HEK293 (cell line): ENCODE data around the gene LDLRAD4.

Experiments
- CTCF ChIA-PET: fragments of 350-600 bp; formaldehyde crosslinking; extraction: SDS; loops from one replicate; lab custom pipeline; 2021; ENCODE audit warnings: antibody characterized with exemption; lab: Yijun Ruan, JAX
- POLR2A ChIA-PET: fragments of 300-600 bp; formaldehyde crosslinking; extraction: SDS; loops from one replicate; lab custom pipeline; 2020; ENCODE audit warnings: antibody characterized with exemption, inconsistent platforms; lab: Yijun Ruan, JAX
- H3K27ac ChIP-seq: fragments of 200-500 bp; sonication (Bioruptor generic); 2 replicates; pipeline ENCODE4 v1.5.1; 2014; ENCODE audit warnings: low read depth, low read length, control low read depth, inconsistent platforms; ENCODE audit errors: extremely low read depth
- H3K36me3 ChIP-seq, 2 experiments: fragments of 200-500 bp in 1 of 2; sonication (Bioruptor generic) in 1 of 2; 1 replicate in 1 of 2; 2 replicates in 1 of 2; pipeline ENCODE4 v1.5.1; 2014 to 2017; ENCODE audit warnings: inconsistent platforms in 2 of 2, low read length in 2 of 2; ENCODE audit not compliant: control insufficient read depth in 2 of 2, insufficient read depth in 1 of 2
- H3K4me1 ChIP-seq: fragments of 200-500 bp; sonication (Bioruptor generic); 2 replicates; pipeline ENCODE4 v1.5.1; 2014; ENCODE audit warnings: mild to moderate bottlenecking, low read length, inconsistent platforms; ENCODE audit not compliant: control insufficient read depth, insufficient read depth
- H3K4me3 ChIP-seq: 2 replicates; pipeline ENCODE4 v1.5.1; 2011; ENCODE audit warnings: low read depth, mild to moderate bottlenecking, control low read depth, low read length, moderate library complexity
- H3K9me3 ChIP-seq: fragments of 200-500 bp; sonication (Bioruptor generic); 2 replicates; pipeline ENCODE4 v1.5.1; 2014; ENCODE audit warnings: low read depth, low read length, inconsistent platforms; ENCODE audit not compliant: control insufficient read depth, insufficient read depth
- HOXD13 ChIP-seq: sonication (generic); formaldehyde crosslinking; IDR thresholded peaks from 2 replicates; pipeline ENCODE4 v1.8.0; 2022; ENCODE audit warnings: missing genetic modification reagents, borderline replicate concordance
- KLF17 ChIP-seq: fragments of 450-650 bp; formaldehyde crosslinking; IDR thresholded peaks from 2 replicates; pipeline ENCODE4 v1.5.1; 2016; ENCODE audit warnings: missing biosample characterization, missing genetic modification characterization
- MYNN ChIP-seq: fragments of 450-650 bp; formaldehyde crosslinking; IDR thresholded peaks from 2 replicates; pipeline ENCODE4 v1.5.1; 2016; ENCODE audit warnings: missing biosample characterization, missing genetic modification characterization, borderline replicate concordance
- PRDM2 ChIP-seq: fragments of 450-650 bp; formaldehyde crosslinking; IDR thresholded peaks from 2 replicates; pipeline ENCODE4 v1.5.1; 2016; ENCODE audit warnings: missing biosample characterization, missing genetic modification characterization, borderline replicate concordance
- TRIM28 ChIP-seq: IDR thresholded peaks from 2 replicates; pipeline ENCODE4 v1.6.1; 2011; ENCODE audit warnings: low read length, control low read depth, borderline replicate concordance
- TSHZ1 ChIP-seq: fragments of 450-650 bp; formaldehyde crosslinking; IDR thresholded peaks from 2 replicates; pipeline ENCODE4 v1.5.1; 2016; ENCODE audit warnings: missing biosample characterization, missing genetic modification characterization, borderline replicate concordance
- ZFHX2 ChIP-seq: fragments of 450-650 bp; formaldehyde crosslinking; conservative IDR thresholded peaks from 2 replicates; pipeline ENCODE4 v1.5.1; 2016; ENCODE audit warnings: missing biosample characterization, missing genetic modification characterization
- ZNF146 ChIP-seq: fragments of 450-650 bp; formaldehyde crosslinking; IDR thresholded peaks from 2 replicates; pipeline ENCODE4 v1.5.1; 2016; ENCODE audit warnings: missing biosample characterization, missing genetic modification characterization
- ZNF2 ChIP-seq: fragments of 450-650 bp; formaldehyde crosslinking; IDR thresholded peaks from 2 replicates; pipeline ENCODE4 v1.5.1; 2016; ENCODE audit warnings: missing biosample characterization, missing genetic modification characterization
- ZNF23 ChIP-seq: fragments of 450-650 bp; formaldehyde crosslinking; IDR thresholded peaks from 2 replicates; pipeline ENCODE4 v1.5.1; 2016; ENCODE audit warnings: missing biosample characterization, missing genetic modification characterization, borderline replicate concordance
- ZNF423 ChIP-seq: fragments of 450-650 bp; formaldehyde crosslinking; IDR thresholded peaks from 2 replicates; pipeline ENCODE4 v1.5.1; 2016; ENCODE audit warnings: missing biosample characterization, missing genetic modification characterization
- ZNF473 ChIP-seq: fragments of 450-650 bp; formaldehyde crosslinking; IDR thresholded peaks from 2 replicates; pipeline ENCODE4 v1.5.1; 2017; ENCODE audit warnings: missing biosample characterization, missing genetic modification characterization
- ZNF518A ChIP-seq: fragments of 450-650 bp; formaldehyde crosslinking; conservative IDR thresholded peaks from 2 replicates; pipeline ENCODE4 v1.5.1; 2016; ENCODE audit warnings: low read depth, missing biosample characterization, missing genetic modification characterization
- ZNF558 ChIP-seq: fragments of 450-650 bp; formaldehyde crosslinking; IDR thresholded peaks from 2 replicates; pipeline ENCODE4 v1.5.1; 2016; ENCODE audit warnings: missing biosample characterization, missing genetic modification characterization
- ZNF610 ChIP-seq: fragments of 450-650 bp; formaldehyde crosslinking; IDR thresholded peaks from 2 replicates; pipeline ENCODE4 v1.5.1; 2016; ENCODE audit warnings: missing biosample characterization, missing genetic modification characterization, borderline replicate concordance
- ZNF670 ChIP-seq: fragments of 450-650 bp; formaldehyde crosslinking; IDR thresholded peaks from 2 replicates; pipeline ENCODE4 v1.5.1; 2016; ENCODE audit warnings: missing biosample characterization, missing genetic modification characterization, low read depth

Gene LDLRAD4

GRCh38 chr18:13624563-13625237 is 406.1 kb downstream of the LDLRAD4 start (continued):
- TF ChIP-seq TSHZ1 (tag by site-specific recombination) = no peak
- TF ChIP-seq ZNF146 (tag by site-specific recombination) = no peak

- POLR2A ChIA-PET = no interaction called here
- H3K9me3 ChIP-seq = no peaks in the 10 kb centered on the region
- H3K36me3 ChIP-seq = no peaks in the 10 kb centered on the region
- CTCF ChIA-PET = no interaction called here
- H3K27ac ChIP-seq = no peak overlapping the region
- TF ChIP-seq ZNF23 (tag by site-specific recombination) (no peak), TRIM28 (no peak), ZNF610 (no peak), ZNF473 (tag by site-specific recombination) (no peak), ZNF423 (tag by site-specific recombination) (no peak), PRDM2 (no peak), KLF17 (tag by site-specific recombination) (no peak)
- H3K4me3 ChIP-seq = no peak overlapping the region
- no peaks in the 10 kb centered on the region; the same call in 1 of the 2 replicates for H3K4me1 ChIP-seq
These were observed 406.8 kb downstream of the LDLRAD4 start for GRCh38 chr18:13625355-13625754.

- Histone ChIP-seq H3K27ac (no peak overlapping the region), H3K36me3 (no peaks in the 10 kb centered on the region), H3K4me3 (no peak overlapping the region), H3K4me1 (no peaks in the 10 kb centered on the region; the same call in 1 of the 2 replicates), H3K9me3 (no peaks in the 10 kb centered on the region)
- ChIA-PET CTCF (interaction anchor here (0.9 kb wide), 1 partner anchor 410 kb away, joined by 4 read pairs; no protein-coding TSS in a partner anchor), POLR2A (no interaction called here)
- TF ChIP-seq ZNF670 (tag by site-specific recombination) (no peak), HOXD13 (CRISPR knock-in tag) (no peak), ZFHX2 (tag by site-specific recombination) (no peak), ZNF558 (tag by site-specific recombination) (no peak), ZNF23 (tag by site-specific recombination) (no peak), ZNF518A (no peak), MYNN (tag by site-specific recombination) (no peak), ZNF2 (tag by site-specific recombination) (no peak)
These were observed 407.4 kb downstream of the LDLRAD4 start for GRCh38 chr18:13625843-13626543.
